ENCODE data around the gene RBM15. TPM values are rescaled to one million over a fixed set of nuclear protein-coding genes. Genes with fewer than 3 reads are reported as not detected.

The RBM15 gene
- total and polyA plus RNA-seq, 2 of the 13 experiments (the other 11 are each of a cell fraction or from before 2014, with no cell fraction given): 13.5 to 36.4 TPM

DNA sequence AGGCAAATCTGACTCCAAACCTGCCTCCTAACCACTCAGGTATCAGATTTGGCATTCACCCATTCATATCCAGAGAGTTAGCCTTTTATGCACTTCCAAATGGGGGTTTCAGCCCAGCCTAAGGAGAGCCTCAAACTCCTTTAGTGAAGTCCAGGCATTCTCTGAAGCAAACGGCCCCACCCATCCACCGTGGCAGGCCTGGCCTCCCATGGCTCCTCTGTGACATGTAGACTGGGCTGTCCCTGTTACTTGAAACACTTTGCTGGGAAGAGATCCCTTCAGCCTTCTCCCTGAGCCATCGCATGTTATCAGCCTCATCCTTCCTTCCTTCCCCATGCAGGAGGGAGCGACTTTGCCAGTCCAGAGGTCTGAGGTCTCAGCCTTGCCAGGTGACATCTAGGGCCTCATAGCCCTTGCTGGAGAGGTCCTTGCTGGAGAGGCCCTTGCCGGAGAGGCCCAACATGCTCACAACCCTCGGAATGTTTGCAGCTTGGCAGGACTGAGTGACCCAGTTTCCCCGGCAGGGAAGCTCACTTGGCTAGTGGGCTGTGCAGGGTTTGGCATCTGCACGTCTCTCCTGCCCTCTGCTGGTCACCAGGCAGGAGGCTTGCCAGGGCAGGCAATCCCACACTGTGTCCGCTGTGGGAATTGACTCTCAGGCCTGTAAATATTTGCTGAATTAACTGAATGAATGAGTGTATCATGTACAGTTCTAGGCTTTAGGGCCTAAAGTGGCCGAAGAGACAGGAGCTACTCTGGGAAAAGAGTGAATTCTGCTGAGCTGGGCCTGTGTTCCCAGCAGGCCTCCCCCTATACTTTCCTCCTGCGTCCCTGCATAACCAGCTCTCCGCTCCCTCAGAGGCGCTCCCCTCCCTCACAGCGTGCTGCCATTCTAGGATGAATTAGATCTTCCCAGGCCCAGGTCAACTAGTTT is 26.7 kb upstream of the RBM15 start (continued):
- TF ChIP-seq, protein P1, sequence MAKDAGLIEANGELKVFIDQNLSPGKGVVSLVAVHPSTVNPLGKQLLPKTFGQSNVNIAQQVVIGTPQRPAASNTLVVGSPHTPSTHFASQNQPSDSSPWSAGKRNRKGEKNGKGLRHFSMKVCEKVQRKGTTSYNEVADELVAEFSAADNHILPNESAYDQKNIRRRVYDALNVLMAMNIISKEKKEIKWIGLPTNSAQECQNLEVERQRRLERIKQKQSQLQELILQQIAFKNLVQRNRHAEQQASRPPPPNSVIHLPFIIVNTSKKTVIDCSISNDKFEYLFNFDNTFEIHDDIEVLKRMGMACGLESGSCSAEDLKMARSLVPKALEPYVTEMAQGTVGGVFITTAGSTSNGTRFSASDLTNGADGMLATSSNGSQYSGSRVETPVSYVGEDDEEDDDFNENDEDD (CRISPR knock-in tag; IDR thresholded peaks at IDR 0.05; ENCODE audit: borderline replicate concordance): 0 out of 2 replicates have a peak, but pooled peaks have one; percentile 13
- TF ChIP-seq, protein P2, sequence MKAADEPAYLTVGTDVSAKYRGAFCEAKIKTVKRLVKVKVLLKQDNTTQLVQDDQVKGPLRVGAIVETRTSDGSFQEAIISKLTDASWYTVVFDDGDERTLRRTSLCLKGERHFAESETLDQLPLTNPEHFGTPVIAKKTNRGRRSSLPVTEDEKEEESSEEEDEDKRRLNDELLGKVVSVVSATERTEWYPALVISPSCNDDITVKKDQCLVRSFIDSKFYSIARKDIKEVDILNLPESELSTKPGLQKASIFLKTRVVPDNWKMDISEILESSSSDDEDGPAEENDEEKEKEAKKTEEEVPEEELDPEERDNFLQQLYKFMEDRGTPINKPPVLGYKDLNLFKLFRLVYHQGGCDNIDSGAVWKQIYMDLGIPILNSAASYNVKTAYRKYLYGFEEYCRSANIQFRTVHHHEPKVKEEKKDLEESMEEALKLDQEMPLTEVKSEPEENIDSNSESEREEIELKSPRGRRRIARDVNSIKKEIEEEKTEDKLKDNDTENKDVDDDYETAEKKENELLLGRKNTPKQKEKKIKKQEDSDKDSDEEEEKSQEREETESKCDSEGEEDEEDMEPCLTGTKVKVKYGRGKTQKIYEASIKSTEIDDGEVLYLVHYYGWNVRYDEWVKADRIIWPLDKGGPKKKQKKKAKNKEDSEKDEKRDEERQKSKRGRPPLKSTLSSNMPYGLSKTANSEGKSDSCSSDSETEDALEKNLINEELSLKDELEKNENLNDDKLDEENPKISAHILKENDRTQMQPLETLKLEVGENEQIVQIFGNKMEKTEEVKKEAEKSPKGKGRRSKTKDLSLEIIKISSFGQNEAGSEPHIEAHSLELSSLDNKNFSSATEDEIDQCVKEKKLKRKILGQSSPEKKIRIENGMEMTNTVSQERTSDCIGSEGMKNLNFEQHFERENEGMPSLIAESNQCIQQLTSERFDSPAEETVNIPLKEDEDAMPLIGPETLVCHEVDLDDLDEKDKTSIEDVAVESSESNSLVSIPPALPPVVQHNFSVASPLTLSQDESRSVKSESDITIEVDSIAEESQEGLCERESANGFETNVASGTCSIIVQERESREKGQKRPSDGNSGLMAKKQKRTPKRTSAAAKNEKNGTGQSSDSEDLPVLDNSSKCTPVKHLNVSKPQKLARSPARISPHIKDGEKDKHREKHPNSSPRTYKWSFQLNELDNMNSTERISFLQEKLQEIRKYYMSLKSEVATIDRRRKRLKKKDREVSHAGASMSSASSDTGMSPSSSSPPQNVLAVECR (CRISPR knock-in tag; IDR thresholded peaks at IDR 0.05; ENCODE audit: borderline replicate concordance): no peak
- no peak for TF ChIP-seq MXD3 (CRISPR knock-in tag; IDR thresholded peaks at IDR 0.05)
- TF ChIP-seq EHMT2 (IDR thresholded peaks at IDR 0.05; ENCODE audit: borderline replicate concordance, low read depth, low read length): no peak
- TF ChIP-seq MIER3 (CRISPR knock-in tag; IDR thresholded peaks at IDR 0.05; ENCODE audit: borderline replicate concordance): no peak
- no peak for TF ChIP-seq RBM39 (IDR thresholded peaks at IDR 0.05; ENCODE audit: low read depth, low read length, poor library complexity, severe bottlenecking)
- 0 out of 2 replicates have a peak, but pooled peaks have one; percentile 32 for TF ChIP-seq MEF2D (CRISPR knock-in tag; IDR thresholded peaks at IDR 0.05)
- TF ChIP-seq ZNF550 (CRISPR knock-in tag; IDR thresholded peaks at IDR 0.05; ENCODE audit: borderline replicate concordance): no peak
- TF ChIP-seq RAD21 (CRISPR knock-in tag; IDR thresholded peaks at IDR 0.05): peak; percentile 94
- TF ChIP-seq NBN (conservative IDR thresholded peaks at IDR 0.05): no peak
- no peak for TF ChIP-seq ZNF354B (CRISPR knock-in tag; IDR thresholded peaks at IDR 0.05)
- peak; percentile 63; the same call in 1 of the 2 replicates for TF ChIP-seq ZSCAN25 (CRISPR knock-in tag; IDR thresholded peaks at IDR 0.05)
- TF ChIP-seq ELF4 (CRISPR knock-in tag; IDR thresholded peaks at IDR 0.05; ENCODE audit: borderline replicate concordance): no peak
- no peak for TF ChIP-seq CEBPB (IDR thresholded peaks at IDR 0.05; ENCODE audit: borderline replicate concordance, low read depth, low read length)
- TF ChIP-seq PRDM15 (CRISPR knock-in tag; IDR thresholded peaks at IDR 0.05): no peak
- no peak; the same call in 1 of the 2 replicates for TF ChIP-seq CBX5 (CRISPR knock-in tag; IDR thresholded peaks at IDR 0.05; ENCODE audit: borderline replicate concordance)
- no peak for TF ChIP-seq CENPT (CRISPR knock-in tag; IDR thresholded peaks at IDR 0.05; ENCODE audit: low read depth)

All from HepG2 (cell line).